HEK293 (cell line): ENCODE measurements around the gene MKNK2.
A peak's percentile ranks its signal among the peaks of the same experiment; 100 is the strongest.

ENCODE experiments used
- BCL11B ChIP-seq: fragments of 450-650 bp; formaldehyde crosslinking; IDR thresholded peaks from 2 replicates; pipeline ENCODE4 v1.5.1; 2016; ENCODE audit warnings: low read depth, missing biosample characterization, missing genetic modification characterization
- BCL6B ChIP-seq: fragments of 450-650 bp; formaldehyde crosslinking; IDR thresholded peaks from 2 replicates; pipeline ENCODE4 v1.5.1; 2017; ENCODE audit warnings: missing biosample characterization, missing genetic modification characterization
- KLF10 ChIP-seq: fragments of 450-650 bp; IDR thresholded peaks from 2 replicates; pipeline ENCODE4 v1.5.1; 2018; ENCODE audit warnings: missing biosample characterization, mild to moderate bottlenecking, missing genetic modification characterization
- KLF8 ChIP-seq: fragments of 450-650 bp; formaldehyde crosslinking; IDR thresholded peaks from 2 replicates; pipeline ENCODE4 v1.5.1; 2016; ENCODE audit warnings: missing biosample characterization, missing genetic modification characterization
- REPIN1 ChIP-seq: fragments of 450-650 bp; formaldehyde crosslinking; IDR thresholded peaks from 2 replicates; pipeline ENCODE4 v1.5.1; 2017; ENCODE audit warnings: missing biosample characterization, missing genetic modification characterization, low read depth
- ZBTB48 ChIP-seq: fragments of 450-650 bp; formaldehyde crosslinking; IDR thresholded peaks from 2 replicates; pipeline ENCODE4 v1.5.1; 2016; ENCODE audit warnings: missing biosample characterization, missing genetic modification characterization
- ZBTB7A ChIP-seq: fragments of 450-650 bp; formaldehyde crosslinking; IDR thresholded peaks from 2 replicates; pipeline ENCODE4 v1.5.1; 2016; ENCODE audit warnings: low read depth, missing biosample characterization, missing genetic modification characterization
- ZEB2 ChIP-seq: fragments of 450-650 bp; formaldehyde crosslinking; IDR thresholded peaks from 2 replicates; pipeline ENCODE4 v1.5.1; 2016; ENCODE audit warnings: missing biosample characterization, missing genetic modification characterization
- ZFP37 ChIP-seq: fragments of 450-650 bp; formaldehyde crosslinking; IDR thresholded peaks from 2 replicates; pipeline ENCODE4 v1.5.1; 2016; ENCODE audit warnings: missing biosample characterization, missing genetic modification characterization
- ZFP69B ChIP-seq: fragments of 450-650 bp; formaldehyde crosslinking; IDR thresholded peaks from 2 replicates; pipeline ENCODE4 v1.5.1; 2016; ENCODE audit warnings: missing biosample characterization, missing genetic modification characterization
- ZNF133 ChIP-seq: fragments of 450-650 bp; formaldehyde crosslinking; IDR thresholded peaks from 2 replicates; pipeline ENCODE4 v1.5.1; 2016; ENCODE audit warnings: missing biosample characterization, missing genetic modification characterization
- ZNF146 ChIP-seq: fragments of 450-650 bp; formaldehyde crosslinking; IDR thresholded peaks from 2 replicates; pipeline ENCODE4 v1.5.1; 2016; ENCODE audit warnings: missing biosample characterization, missing genetic modification characterization
- ZNF157 ChIP-seq: fragments of 450-650 bp; formaldehyde crosslinking; IDR thresholded peaks from 2 replicates; pipeline ENCODE4 v1.5.1; 2016; ENCODE audit warnings: missing biosample characterization, missing genetic modification characterization
- ZNF175 ChIP-seq: fragments of 450-650 bp; formaldehyde crosslinking; IDR thresholded peaks from 2 replicates; pipeline ENCODE4 v1.5.1; 2016; ENCODE audit warnings: missing biosample characterization, missing genetic modification characterization
- ZNF223 ChIP-seq: fragments of 450-650 bp; formaldehyde crosslinking; IDR thresholded peaks from 2 replicates; pipeline ENCODE4 v1.5.1; 2016; ENCODE audit warnings: missing biosample characterization, missing genetic modification characterization
- ZNF23 ChIP-seq: fragments of 450-650 bp; formaldehyde crosslinking; IDR thresholded peaks from 2 replicates; pipeline ENCODE4 v1.5.1; 2016; ENCODE audit warnings: missing biosample characterization, missing genetic modification characterization, borderline replicate concordance
- ZNF274 ChIP-seq, 2 experiments: fragments of 200-500 bp in 1 of 2; fragments of 450-650 bp in 1 of 2; sonication (Bioruptor generic) in 1 of 2; formaldehyde crosslinking in 1 of 2; IDR thresholded peaks; 2 replicates each; pipeline versions ENCODE4 v1.5.1 to v1.6.1; 2014 to 2016; ENCODE audit warnings: borderline replicate concordance in 1 of 2, inconsistent platforms in 1 of 2, low read length in 1 of 2, missing biosample characterization in 1 of 2, missing genetic modification characterization in 1 of 2
- ZNF398 ChIP-seq: fragments of 450-650 bp; formaldehyde crosslinking; IDR thresholded peaks from 2 replicates; pipeline ENCODE4 v1.5.1; 2017; ENCODE audit warnings: missing biosample characterization, missing genetic modification characterization
- ZNF501 ChIP-seq: fragments of 450-650 bp; formaldehyde crosslinking; IDR thresholded peaks from 2 replicates; pipeline ENCODE4 v1.5.1; 2016; ENCODE audit warnings: missing biosample characterization, missing genetic modification characterization
- ZNF529 ChIP-seq: fragments of 450-650 bp; formaldehyde crosslinking; IDR thresholded peaks from 2 replicates; pipeline ENCODE4 v1.5.1; 2017; ENCODE audit warnings: missing genetic modification characterization, missing biosample characterization; ENCODE audit not compliant: insufficient replicate concordance
- ZNF549 ChIP-seq: fragments of 450-650 bp; IDR thresholded peaks from 2 replicates; pipeline ENCODE4 v1.5.1; 2018; ENCODE audit warnings: missing biosample characterization, missing genetic modification characterization, mild to moderate bottlenecking, inconsistent platforms, moderate library complexity
- ZNF571 ChIP-seq: fragments of 450-650 bp; formaldehyde crosslinking; IDR thresholded peaks from 2 replicates; pipeline ENCODE4 v1.5.0; 2017; ENCODE audit warnings: missing biosample characterization, missing genetic modification characterization
- ZNF585B ChIP-seq: fragments of 450-650 bp; formaldehyde crosslinking; IDR thresholded peaks from 2 replicates; pipeline ENCODE4 v1.5.1; 2016; ENCODE audit warnings: missing biosample characterization, missing genetic modification characterization
- ZNF600 ChIP-seq: fragments of 450-650 bp; formaldehyde crosslinking; IDR thresholded peaks from 2 replicates; pipeline ENCODE4 v1.5.1; 2016; ENCODE audit warnings: missing biosample characterization, missing genetic modification characterization
- ZNF623 ChIP-seq: fragments of 450-650 bp; formaldehyde crosslinking; IDR thresholded peaks from 2 replicates; pipeline ENCODE4 v1.5.1; 2016; ENCODE audit warnings: missing biosample characterization, missing genetic modification characterization
- ZNF645 ChIP-seq: fragments of 450-650 bp; formaldehyde crosslinking; IDR thresholded peaks from 2 replicates; pipeline ENCODE4; 2016; ENCODE audit warnings: missing biosample characterization, missing genetic modification characterization
- ZNF747 ChIP-seq: fragments of 450-650 bp; formaldehyde crosslinking; IDR thresholded peaks from 2 replicates; pipeline ENCODE4 v1.5.1; 2016; ENCODE audit warnings: missing biosample characterization, missing genetic modification characterization
- ZSCAN4 ChIP-seq: fragments of 450-650 bp; formaldehyde crosslinking; IDR thresholded peaks from 2 replicates; pipeline ENCODE4 v1.5.1; 2017; ENCODE audit warnings: missing biosample characterization, missing genetic modification characterization
- TF ChIP-seq, protein P1 (sequence below): fragments of 450-650 bp; formaldehyde crosslinking; IDR thresholded peaks from 2 replicates; pipeline ENCODE4 v1.5.1; 2016; ENCODE audit warnings: missing biosample characterization, missing genetic modification characterization
- TF ChIP-seq, protein P2 (sequence below): fragments of 450-650 bp; formaldehyde crosslinking; conservative IDR thresholded peaks from 2 replicates; pipeline ENCODE4 v1.5.1; 2016; ENCODE audit warnings: low read depth, missing biosample characterization, missing genetic modification characterization

Gene MKNK2

GRCh38 chr19:2050991-2051772 is at the start of gene MKNK2 (continued):
- TF ChIP-seq ZNF223 (no peak), ZBTB7A (tag by site-specific recombination) (peak; percentile 92), REPIN1 (0 out of 2 replicates have a peak, but pooled peaks have one; percentile 47), ZNF23 (tag by site-specific recombination) (no peak), ZNF600 (tag by site-specific recombination) (peak; percentile 67), ZNF585B (tag by site-specific recombination) (no peak), ZNF549 (tag by site-specific recombination) (no peak), ZNF645 (no peak), ZNF623 (no peak), ZNF398 (tag by site-specific recombination) (peak; percentile 75), BCL6B (tag by site-specific recombination) (no peak), ZNF501 (tag by site-specific recombination) (peak; percentile 34; the same call in 1 of the 2 replicates), ZNF146 (tag by site-specific recombination) (no peak), ZSCAN4 (tag by site-specific recombination) (0 out of 2 replicates have a peak, but pooled peaks have one; percentile 23), ZEB2 (tag by site-specific recombination) (peak; percentile 77), BCL11B (tag by site-specific recombination) (no peak), ZFP37 (tag by site-specific recombination) (no peak), ZNF529 (tag by site-specific recombination) (no peak), KLF10 (tag by site-specific recombination) (0 out of 2 replicates have a peak, but pooled peaks have one; percentile 66), ZFP69B (tag by site-specific recombination) (0 out of 2 replicates have a peak, but pooled peaks have one; percentile 35), ZNF571 (tag by site-specific recombination) (no peak), KLF8 (peak; percentile 74), ZNF747 (no peak), ZNF274 (IDR thresholded peaks at IDR 0.05; ENCODE audit: low read length) (no peak), ZNF274 (tag by site-specific recombination; IDR thresholded peaks at IDR 0.05; ENCODE audit: borderline replicate concordance) (no peak), ZNF175 (tag by site-specific recombination) (no peak), ZNF133 (tag by site-specific recombination) (no peak), ZNF157 (tag by site-specific recombination) (no peak), ZBTB48 (tag by site-specific recombination) (peak; percentile 44)
- TF ChIP-seq, protein P1, sequence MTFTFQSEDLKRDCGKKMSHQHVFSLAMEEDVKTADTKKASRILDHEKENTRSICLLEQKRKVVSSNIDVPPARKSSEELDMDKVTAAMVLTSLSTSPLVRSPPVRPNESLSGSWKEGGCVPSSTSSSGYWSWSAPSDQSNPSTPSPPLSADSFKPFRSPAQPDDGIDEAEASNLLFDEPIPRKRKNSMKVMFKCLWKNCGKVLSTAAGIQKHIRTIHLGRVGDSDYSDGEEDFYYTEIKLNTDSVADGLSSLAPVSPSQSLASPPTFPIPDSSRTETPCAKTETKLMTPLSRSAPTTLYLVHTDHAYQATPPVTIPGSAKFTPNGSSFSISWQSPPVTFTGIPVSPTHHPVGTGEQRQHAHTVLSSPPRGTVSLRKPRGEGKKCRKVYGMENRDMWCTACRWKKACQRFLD (tag by site-specific recombination): no peak
- TF ChIP-seq, protein P2, sequence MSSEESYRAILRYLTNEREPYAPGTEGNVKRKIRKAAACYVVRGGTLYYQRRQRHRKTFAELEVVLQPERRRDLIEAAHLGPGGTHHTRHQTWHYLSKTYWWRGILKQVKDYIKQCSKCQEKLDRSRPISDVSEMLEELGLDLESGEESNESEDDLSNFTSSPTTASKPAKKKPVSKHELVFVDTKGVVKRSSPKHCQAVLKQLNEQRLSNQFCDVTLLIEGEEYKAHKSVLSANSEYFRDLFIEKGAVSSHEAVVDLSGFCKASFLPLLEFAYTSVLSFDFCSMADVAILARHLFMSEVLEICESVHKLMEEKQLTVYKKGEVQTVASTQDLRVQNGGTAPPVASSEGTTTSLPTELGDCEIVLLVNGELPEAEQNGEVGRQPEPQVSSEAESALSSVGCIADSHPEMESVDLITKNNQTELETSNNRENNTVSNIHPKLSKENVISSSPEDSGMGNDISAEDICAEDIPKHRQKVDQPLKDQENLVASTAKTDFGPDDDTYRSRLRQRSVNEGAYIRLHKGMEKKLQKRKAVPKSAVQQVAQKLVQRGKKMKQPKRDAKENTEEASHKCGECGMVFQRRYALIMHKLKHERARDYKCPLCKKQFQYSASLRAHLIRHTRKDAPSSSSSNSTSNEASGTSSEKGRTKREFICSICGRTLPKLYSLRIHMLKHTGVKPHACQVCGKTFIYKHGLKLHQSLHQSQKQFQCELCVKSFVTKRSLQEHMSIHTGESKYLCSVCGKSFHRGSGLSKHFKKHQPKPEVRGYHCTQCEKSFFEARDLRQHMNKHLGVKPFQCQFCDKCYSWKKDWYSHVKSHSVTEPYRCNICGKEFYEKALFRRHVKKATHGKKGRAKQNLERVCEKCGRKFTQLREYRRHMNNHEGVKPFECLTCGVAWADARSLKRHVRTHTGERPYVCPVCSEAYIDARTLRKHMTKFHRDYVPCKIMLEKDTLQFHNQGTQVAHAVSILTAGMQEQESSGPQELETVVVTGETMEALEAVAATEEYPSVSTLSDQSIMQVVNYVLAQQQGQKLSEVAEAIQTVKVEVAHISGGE: 0 out of 2 replicates have a peak, but pooled peaks have one; percentile 12
